ENCODE measurements around the gene KCTD21. TPM values are rescaled to one million over a fixed set of nuclear protein-coding genes. Genes with fewer than 3 reads are reported as not detected.

KCTD21 gene
- total RNA-seq, 1 donor from 2014 or later: 10.7 TPM

DNA sequence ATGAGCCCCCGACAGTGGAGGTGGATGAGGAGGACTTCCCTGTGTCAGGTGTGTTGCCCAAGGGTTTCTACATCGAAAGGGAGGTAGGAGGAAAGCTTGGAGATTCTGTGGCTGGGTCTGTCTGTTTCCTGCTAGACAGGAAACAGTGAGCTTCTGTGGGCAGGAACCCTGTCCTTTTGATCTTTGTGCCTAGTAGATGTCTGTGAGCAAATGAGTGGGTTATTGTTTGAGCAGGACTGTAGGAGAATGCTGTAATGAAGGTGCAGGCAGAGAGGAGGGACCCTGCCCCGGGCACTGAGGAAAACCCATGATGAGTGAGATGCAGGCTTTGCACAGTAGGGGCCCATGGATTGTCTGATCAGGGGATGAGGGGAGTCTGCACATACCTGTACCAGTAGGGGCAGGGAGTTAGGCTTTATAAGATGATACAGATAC is 14.3 kb upstream of the KCTD21 start:
- TF ChIP-seq CTCF (IDR thresholded peaks at IDR 0.05): no peak
- Mint-ChIP-seq H3K4me3 (ENCODE audit: unreplicated experiment) (no peak overlapping the region), H3K9me3 (ENCODE audit: unreplicated experiment) (no peaks in the 10 kb centered on the region), H3K36me3 (ENCODE audit: unreplicated experiment) (peaks cover 26% of the 10 kb centered on the region), H3K27me3 (ENCODE audit: unreplicated experiment) (no peaks in the 10 kb centered on the region), H3K27ac (ENCODE audit: unreplicated experiment) (no peak overlapping the region), H3K4me1 (ENCODE audit: unreplicated experiment) (no peaks in the 10 kb centered on the region)
- DNase-seq (ENCODE audit: extremely low spot score, unreplicated experiment): no peak

DNA sequence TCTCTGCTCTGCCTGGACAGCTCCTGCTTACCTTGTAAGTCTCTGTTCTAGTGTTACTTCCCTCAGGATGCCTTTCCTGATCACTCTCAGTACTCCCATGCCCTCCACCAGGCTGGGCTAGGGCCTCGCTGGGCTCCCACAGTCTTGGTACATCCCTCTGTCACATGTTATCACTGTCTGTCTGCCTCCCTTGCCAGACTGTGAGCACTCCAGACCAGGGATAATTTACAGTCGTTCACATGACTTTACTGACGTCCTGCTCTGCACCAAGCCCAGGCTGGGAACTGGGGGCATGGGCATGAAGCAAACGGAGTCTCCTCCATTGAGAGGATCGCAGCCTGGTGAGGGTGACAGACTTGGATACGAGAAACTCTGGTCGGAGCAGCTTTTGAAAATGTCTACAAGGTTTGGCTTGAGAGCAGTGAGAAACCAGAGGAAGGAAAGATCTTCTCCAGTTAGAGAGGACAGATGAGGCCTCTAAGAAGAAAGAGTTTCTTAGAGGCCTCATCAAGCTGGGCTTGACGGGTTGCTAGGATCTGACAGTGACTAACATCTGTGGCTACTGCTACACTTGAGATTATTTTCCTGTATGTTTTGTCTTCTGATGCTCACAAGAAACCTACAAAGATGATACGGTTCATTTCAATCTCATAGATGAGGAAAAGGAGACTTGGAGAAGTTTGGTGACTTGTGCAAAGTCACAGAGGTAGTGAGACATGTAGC is 12.8 kb upstream of the KCTD21 start:
- H3K27ac Mint-ChIP-seq (ENCODE audit: unreplicated experiment): no peak overlapping the region
- no peaks in the 10 kb centered on the region for H3K27me3 Mint-ChIP-seq (ENCODE audit: unreplicated experiment)
- H3K36me3 Mint-ChIP-seq (ENCODE audit: unreplicated experiment): peaks cover 27% of the 10 kb centered on the region
- DNase-seq (ENCODE audit: extremely low spot score, unreplicated experiment): no peak
- no peak for TF ChIP-seq CTCF (IDR thresholded peaks at IDR 0.05)
- H3K4me1 Mint-ChIP-seq (ENCODE audit: unreplicated experiment): no peaks in the 10 kb centered on the region
- H3K9me3 Mint-ChIP-seq (ENCODE audit: unreplicated experiment): no peaks in the 10 kb centered on the region
- no peak overlapping the region for H3K4me3 Mint-ChIP-seq (ENCODE audit: unreplicated experiment)

DNA sequence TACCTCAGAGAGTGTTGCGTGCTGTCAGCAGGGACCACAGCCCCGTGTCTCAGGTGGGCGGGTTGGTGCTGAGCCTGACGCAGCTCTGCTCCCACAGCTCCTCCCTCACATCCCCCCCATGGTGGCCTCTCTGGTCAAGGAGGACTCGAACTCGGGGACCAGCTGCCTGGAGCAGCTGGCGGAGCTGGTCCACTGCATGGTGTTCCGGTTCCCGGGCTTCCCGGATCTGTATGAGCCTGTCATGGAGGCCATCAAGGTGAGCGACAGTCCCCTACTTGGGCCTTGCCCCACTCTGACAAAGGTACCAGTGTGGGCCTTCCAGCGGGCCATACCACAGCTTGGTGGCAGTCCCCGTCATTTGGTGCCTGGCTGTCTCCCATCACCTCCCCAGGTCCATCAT is 12.1 kb upstream of the KCTD21 start:
- no peak for TF ChIP-seq CTCF (IDR thresholded peaks at IDR 0.05)
- Mint-ChIP-seq H3K27me3 (ENCODE audit: unreplicated experiment) (no peaks in the 10 kb centered on the region), H3K4me1 (ENCODE audit: unreplicated experiment) (no peaks in the 10 kb centered on the region), H3K4me3 (ENCODE audit: unreplicated experiment) (no peak overlapping the region), H3K36me3 (ENCODE audit: unreplicated experiment) (peaks cover 26% of the 10 kb centered on the region), H3K9me3 (ENCODE audit: unreplicated experiment) (no peaks in the 10 kb centered on the region), H3K27ac (ENCODE audit: unreplicated experiment) (no peak overlapping the region)
- no peak for DNase-seq (ENCODE audit: extremely low spot score, unreplicated experiment)

- no peaks in the 10 kb centered on the region for H3K27me3 Mint-ChIP-seq (ENCODE audit: unreplicated experiment)
- no peak overlapping the region for H3K4me3 Mint-ChIP-seq (ENCODE audit: unreplicated experiment)
- no peak for DNase-seq (ENCODE audit: extremely low spot score, unreplicated experiment)
- H3K36me3 Mint-ChIP-seq (ENCODE audit: unreplicated experiment): peaks cover 26% of the 10 kb centered on the region
- no peak for TF ChIP-seq CTCF (IDR thresholded peaks at IDR 0.05)
- H3K9me3 Mint-ChIP-seq (ENCODE audit: unreplicated experiment): no peaks in the 10 kb centered on the region
- H3K4me1 Mint-ChIP-seq (ENCODE audit: unreplicated experiment): no peaks in the 10 kb centered on the region
- H3K27ac Mint-ChIP-seq (ENCODE audit: unreplicated experiment): no peak overlapping the region
Measured at GRCh38 chr11:78200061-78200460, 11.6 kb upstream of the KCTD21 start.

GRCh38 chr11:78199653-78200015 is 11.2 kb upstream of the KCTD21 start:
- Mint-ChIP-seq H3K4me3 (ENCODE audit: unreplicated experiment) (no peak overlapping the region), H3K4me1 (ENCODE audit: unreplicated experiment) (no peaks in the 10 kb centered on the region), H3K9me3 (ENCODE audit: unreplicated experiment) (no peaks in the 10 kb centered on the region), H3K27me3 (ENCODE audit: unreplicated experiment) (no peaks in the 10 kb centered on the region), H3K36me3 (ENCODE audit: unreplicated experiment) (peaks cover 26% of the 10 kb centered on the region), H3K27ac (ENCODE audit: unreplicated experiment) (no peak overlapping the region)
- DNase-seq (ENCODE audit: extremely low spot score, unreplicated experiment): no peak
- TF ChIP-seq CTCF (IDR thresholded peaks at IDR 0.05): no peak

Measured in osteocyte (in vitro differentiated cells).